A673 (cell line): ENCODE data around the gene ZNF230. TPM values are rescaled to one million over a fixed set of nuclear protein-coding genes. Genes with fewer than 3 reads are reported as not detected.

ENCODE experiments used
- BruUV-seq: library from RNA; stranded (reverse); fragments of 400-500 nt; replicated peaks from 2 replicates; lab custom pipeline; 2021; lab: Mats Ljungman, UMichigan
- CTCF ChIA-PET: fragments of 300-600 bp; sonication (Branson Sonifier 250); formaldehyde crosslinking; loops from one replicate; lab custom pipeline; 2022; ENCODE audit warnings: antibody characterized with exemption; lab: Charles Lee
- POLR2A ChIA-PET: fragments of 300-600 bp; sonication (Branson Sonifier 250); formaldehyde crosslinking; loops from one replicate; lab custom pipeline; 2022; ENCODE audit warnings: antibody characterized with exemption; ENCODE audit not compliant: low non-redundant PET; lab: Charles Lee
- DNase-seq: peaks from one replicate; pipeline ENCODE4 v3.0.0-alpha.2; 2015; ENCODE audit warnings: low spot score
- H3K27ac ChIP-seq: fragments of 200-600 bp; sonication (generic); 2 replicates; pipeline ENCODE4 v1.5.1; 2016; ENCODE audit warnings: mixed run types, low read depth, mild to moderate bottlenecking, mixed read lengths, antibody characterized with exemption, low read length; ENCODE audit not compliant: poor library complexity, severe bottlenecking
- H3K27me3 ChIP-seq: fragments of 200-600 bp; sonication (generic); replicated peaks from 2 replicates; pipeline ENCODE4 v1.6.1; 2017; ENCODE audit warnings: mixed run types, low read depth, mild to moderate bottlenecking, mixed read lengths, antibody characterized with exemption, low read length; ENCODE audit not compliant: insufficient read depth, poor library complexity
- H3K36me3 ChIP-seq: fragments of 200-600 bp; sonication (generic); 2 replicates; pipeline ENCODE4 v1.6.1; 2016; ENCODE audit warnings: mixed run types, mild to moderate bottlenecking, mixed read lengths, antibody characterized with exemption, low read length; ENCODE audit not compliant: insufficient read depth, poor library complexity, severe bottlenecking
- H3K4me1 ChIP-seq: fragments of 200-600 bp; sonication (generic); 2 replicates; pipeline ENCODE4 v1.6.1; 2017; ENCODE audit warnings: mixed run types, mild to moderate bottlenecking, mixed read lengths, antibody characterized with exemption, low read length; ENCODE audit not compliant: insufficient read depth, poor library complexity, severe bottlenecking
- H3K4me3 ChIP-seq: fragments of 200-600 bp; sonication (generic); 2 replicates; pipeline ENCODE4 v1.5.1; 2016; ENCODE audit warnings: low read depth, mixed run types, mild to moderate bottlenecking, mixed read lengths, low read length; ENCODE audit not compliant: poor library complexity, severe bottlenecking
- H3K9me3 ChIP-seq: fragments of 200-600 bp; sonication (generic); 2 replicates; pipeline ENCODE4 v1.6.1; 2016; ENCODE audit warnings: mixed run types, low read depth, mild to moderate bottlenecking, mixed read lengths, antibody characterized with exemption, low read length; ENCODE audit not compliant: poor library complexity, severe bottlenecking
- EZH2 ChIP-seq: fragments of 200-600 bp; sonication (generic); IDR thresholded peaks from 2 replicates; pipeline ENCODE4 v1.6.1; 2017; ENCODE audit warnings: borderline replicate concordance, low read depth, mild to moderate bottlenecking, mixed read lengths, antibody characterized with exemption, low read length; ENCODE audit not compliant: poor library complexity, severe bottlenecking
- intact Hi-C: fragments of 100-400 bp; cut with micrococcal nuclease; formaldehyde crosslinking; loops from one replicate; pipeline ENCODE4 v1.10.0; 2022; ENCODE audit not compliant: unreplicated experiment
- total RNA-seq: library from RNA; stranded (reverse); gene quantifications from 2 replicates; pipeline ENCODE4 v1.2.3, GENCODE V29; 2021
- TF ChIP-seq, protein P1 (sequence below): fragments of 300-800, 200-600 bp; sonication (generic); conservative IDR thresholded peaks from 2 replicates; pipeline ENCODE4 v1.5.1; 2017; ENCODE audit warnings: low read depth, mild to moderate bottlenecking, antibody characterized with exemption, low read length, moderate library complexity, mixed read lengths

ZNF230 gene
- total RNA-seq, 1 experiment from 2014 or later = 5.4 TPM

GRCh38 chr19:43960411-43960810 is 42.3 kb upstream of the ZNF230 start:
- no peak overlapping the region for H3K4me3 ChIP-seq
- H3K27ac ChIP-seq = no peak overlapping the region
- no peaks in the 10 kb centered on the region for H3K36me3 ChIP-seq
- H3K9me3 ChIP-seq = peaks cover 43% of the 10 kb centered on the region
- H3K27me3 ChIP-seq = no peaks in the 10 kb centered on the region
- ChIA-PET POLR2A (no interaction called here), CTCF (no interaction called here)
- TF ChIP-seq, protein P1, sequence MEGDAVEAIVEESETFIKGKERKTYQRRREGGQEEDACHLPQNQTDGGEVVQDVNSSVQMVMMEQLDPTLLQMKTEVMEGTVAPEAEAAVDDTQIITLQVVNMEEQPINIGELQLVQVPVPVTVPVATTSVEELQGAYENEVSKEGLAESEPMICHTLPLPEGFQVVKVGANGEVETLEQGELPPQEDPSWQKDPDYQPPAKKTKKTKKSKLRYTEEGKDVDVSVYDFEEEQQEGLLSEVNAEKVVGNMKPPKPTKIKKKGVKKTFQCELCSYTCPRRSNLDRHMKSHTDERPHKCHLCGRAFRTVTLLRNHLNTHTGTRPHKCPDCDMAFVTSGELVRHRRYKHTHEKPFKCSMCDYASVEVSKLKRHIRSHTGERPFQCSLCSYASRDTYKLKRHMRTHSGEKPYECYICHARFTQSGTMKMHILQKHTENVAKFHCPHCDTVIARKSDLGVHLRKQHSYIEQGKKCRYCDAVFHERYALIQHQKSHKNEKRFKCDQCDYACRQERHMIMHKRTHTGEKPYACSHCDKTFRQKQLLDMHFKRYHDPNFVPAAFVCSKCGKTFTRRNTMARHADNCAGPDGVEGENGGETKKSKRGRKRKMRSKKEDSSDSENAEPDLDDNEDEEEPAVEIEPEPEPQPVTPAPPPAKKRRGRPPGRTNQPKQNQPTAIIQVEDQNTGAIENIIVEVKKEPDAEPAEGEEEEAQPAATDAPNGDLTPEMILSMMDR = no peak
- TF ChIP-seq EZH2 = no peak
- no TSS peak for BruUV-seq
- H3K4me1 ChIP-seq = no peaks in the 10 kb centered on the region
- no peak for DNase-seq
- intact Hi-C loops = no loop called here

DNA sequence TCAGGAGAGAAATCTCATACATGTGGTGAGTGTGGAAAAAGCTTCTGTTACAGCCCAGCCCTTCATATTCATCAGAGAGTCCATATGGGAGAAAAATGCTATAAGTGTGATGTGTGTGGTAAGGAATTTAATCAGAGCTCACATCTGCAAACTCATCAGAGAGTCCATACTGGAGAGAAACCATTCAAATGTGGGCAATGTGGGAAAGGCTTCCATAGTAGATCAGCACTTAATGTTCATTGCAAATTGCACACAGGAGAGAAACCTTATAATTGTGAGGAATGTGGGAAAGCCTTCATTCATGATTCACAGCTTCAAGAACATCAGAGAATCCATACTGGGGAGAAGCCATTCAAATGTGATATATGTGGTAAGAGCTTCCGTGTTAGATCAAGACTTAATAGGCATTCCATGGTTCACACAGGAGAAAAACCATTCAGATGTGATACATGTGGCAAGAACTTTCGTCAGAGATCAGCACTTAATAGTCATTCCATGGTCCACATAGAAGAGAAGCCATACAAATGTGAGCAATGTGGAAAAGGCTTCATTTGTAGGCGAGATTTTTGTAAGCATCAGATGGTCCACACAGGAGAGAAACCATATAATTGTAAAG is 36.6 kb upstream of the ZNF230 start:
- no peaks in the 10 kb centered on the region for H3K27me3 ChIP-seq
- H3K4me1 ChIP-seq = no peaks in the 10 kb centered on the region
- BruUV-seq = no TSS peak
- TF ChIP-seq, protein P1 = no peak
- no peak for TF ChIP-seq EZH2
- H3K27ac ChIP-seq = no peak overlapping the region
- H3K4me3 ChIP-seq = no peak overlapping the region
- peaks cover 5% of the 10 kb centered on the region for H3K36me3 ChIP-seq
- intact Hi-C loops = no loop called here
- no peak for DNase-seq
- CTCF ChIA-PET = no interaction called here
- POLR2A ChIA-PET = no interaction called here
- peaks cover 76% of the 10 kb centered on the region for H3K9me3 ChIP-seq

DNA sequence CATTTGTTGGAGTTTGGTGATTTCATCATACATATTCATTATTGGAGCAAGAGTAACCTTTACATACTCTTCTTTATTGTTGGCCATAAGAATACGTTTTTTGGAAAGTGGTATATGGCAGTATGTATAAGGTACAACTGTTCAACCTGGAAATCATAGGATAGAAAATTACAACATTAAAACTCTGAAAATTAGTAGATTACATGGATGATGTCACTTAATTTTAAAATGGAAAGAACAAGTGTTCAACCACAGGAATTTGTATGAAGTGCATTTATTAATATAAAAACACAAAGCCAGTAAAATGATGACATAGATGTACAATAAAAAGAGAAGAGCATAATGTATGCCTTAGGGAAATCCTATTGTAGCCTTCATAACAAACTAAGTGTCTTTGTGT is 26.0 kb upstream of the ZNF230 start:
- no peak for TF ChIP-seq EZH2
- TF ChIP-seq, protein P1 = no peak
- Histone ChIP-seq H3K9me3 (peaks cover 38% of the 10 kb centered on the region), H3K27ac (no peak overlapping the region), H3K4me3 (no peak overlapping the region), H3K27me3 (no peaks in the 10 kb centered on the region), H3K36me3 (no peaks in the 10 kb centered on the region), H3K4me1 (no peaks in the 10 kb centered on the region)
- CTCF ChIA-PET = no interaction called here
- POLR2A ChIA-PET = no interaction called here
- DNase-seq = no peak
- intact Hi-C loops = no loop called here
- no TSS peak for BruUV-seq
